PC-9 (cell line): Measurements from ENCODE around the gene SLC25A1. TPM values are rescaled to one million over a fixed set of nuclear protein-coding genes. Genes with fewer than 3 reads are reported as not detected.

ENCODE experiments used
- BruUV-seq: library from RNA; stranded (reverse); fragments of 400-500 nt; replicated peaks from 2 replicates; lab custom pipeline; 2021; lab: Mats Ljungman, UMichigan
- CTCF ChIA-PET: fragments of 300-600 bp; sonication (Branson Sonifier 250); formaldehyde crosslinking; loops from one replicate; lab custom pipeline; 2022; ENCODE audit warnings: antibody characterized with exemption; lab: Charles Lee
- POLR2A ChIA-PET: fragments of 300-600 bp; sonication (Branson Sonifier 250); formaldehyde crosslinking; loops from one replicate; lab custom pipeline; 2022; ENCODE audit warnings: antibody characterized with exemption; ENCODE audit not compliant: unreplicated experiment; lab: Charles Lee
- DNase-seq, 2 experiments: peaks; one replicate each; pipeline versions ENCODE4 v3.0.0 to v3.0.0-alpha.2; 2015 to 2022; ENCODE audit warnings: mixed read lengths in 1 of 2
- H2AFZ ChIP-seq: fragments of 200-600 bp; sonication (generic); 2 replicates; pipeline ENCODE4 v1.8.1; 2017; ENCODE audit warnings: antibody characterized with exemption
- H3F3A ChIP-seq: fragments of 200-600 bp; sonication (generic); 2 replicates; pipeline ENCODE4 v1.8.1; 2017; ENCODE audit warnings: antibody characterized with exemption, mild to moderate bottlenecking, low read depth; ENCODE audit not compliant: insufficient read depth
- H3K27ac ChIP-seq: fragments of 200-600 bp; sonication (generic); 2 replicates; pipeline ENCODE4 v1.6.1; 2016; ENCODE audit warnings: mixed run types
- H3K27me3 ChIP-seq: fragments of 200-600 bp; sonication (generic); 2 replicates; pipeline ENCODE4 v1.6.1; 2016; ENCODE audit warnings: low read depth, mixed run types; ENCODE audit not compliant: insufficient read depth
- H3K36me3 ChIP-seq: fragments of 200-600 bp; sonication (generic); 2 replicates; pipeline ENCODE4 v1.6.1; 2016; ENCODE audit warnings: low read depth, mixed run types
- H3K4me1 ChIP-seq: fragments of 200-600 bp; sonication (generic); replicated peaks from 2 replicates; pipeline ENCODE4 v1.6.1; 2016; ENCODE audit warnings: mixed run types; ENCODE audit not compliant: insufficient read depth
- H3K4me2 ChIP-seq: fragments of 200-600 bp; sonication (generic); 2 replicates; pipeline ENCODE4 v1.6.1; 2017; ENCODE audit warnings: mixed run types
- H3K4me3 ChIP-seq: fragments of 200-600 bp; sonication (generic); 2 replicates; pipeline ENCODE4 v1.6.1; 2016; ENCODE audit warnings: mixed run types
- H3K79me2 ChIP-seq: fragments of 200-600 bp; sonication (generic); 2 replicates; pipeline ENCODE4 v1.6.1; 2017; ENCODE audit warnings: low read depth, mixed run types
- H3K9me2 ChIP-seq: fragments of 200-600 bp; sonication (generic); 2 replicates; pipeline ENCODE4 v1.8.1; 2017; ENCODE audit warnings: mild to moderate bottlenecking; ENCODE audit not compliant: insufficient read depth
- H3K9me3 ChIP-seq: fragments of 200-600 bp; sonication (generic); 2 replicates; pipeline ENCODE4 v1.8.1; 2016; ENCODE audit warnings: low read depth; ENCODE audit not compliant: insufficient read depth
- H4K20me1 ChIP-seq: fragments of 200-600 bp; sonication (generic); 2 replicates; pipeline ENCODE4 v1.8.1; 2017; ENCODE audit not compliant: insufficient read depth
- EZH2 ChIP-seq: fragments of 200-600 bp; sonication (generic); IDR thresholded peaks from 2 replicates; pipeline ENCODE4 v1.8.0; 2017; ENCODE audit warnings: antibody characterized with exemption, low read depth
- intact Hi-C: fragments of 100-400 bp; cut with micrococcal nuclease; formaldehyde crosslinking; loops from one replicate; pipeline ENCODE4 v1.10.0; 2022; ENCODE audit not compliant: unreplicated experiment
- total RNA-seq: library from RNA; stranded (reverse); gene quantifications from 2 replicates; pipeline ENCODE4 v1.2.3, GENCODE V29; 2021
- TF ChIP-seq, protein P1 (sequence below): fragments of 200-600 bp; sonication (generic); conservative IDR thresholded peaks from 2 replicates; pipeline ENCODE4 v1.6.1; 2017; ENCODE audit warnings: mixed run types, antibody characterized with exemption, mild to moderate bottlenecking, moderate library complexity

SLC25A1 gene
- total RNA-seq, 1 experiment from 2014 or later, result 79.9 TPM

DNA sequence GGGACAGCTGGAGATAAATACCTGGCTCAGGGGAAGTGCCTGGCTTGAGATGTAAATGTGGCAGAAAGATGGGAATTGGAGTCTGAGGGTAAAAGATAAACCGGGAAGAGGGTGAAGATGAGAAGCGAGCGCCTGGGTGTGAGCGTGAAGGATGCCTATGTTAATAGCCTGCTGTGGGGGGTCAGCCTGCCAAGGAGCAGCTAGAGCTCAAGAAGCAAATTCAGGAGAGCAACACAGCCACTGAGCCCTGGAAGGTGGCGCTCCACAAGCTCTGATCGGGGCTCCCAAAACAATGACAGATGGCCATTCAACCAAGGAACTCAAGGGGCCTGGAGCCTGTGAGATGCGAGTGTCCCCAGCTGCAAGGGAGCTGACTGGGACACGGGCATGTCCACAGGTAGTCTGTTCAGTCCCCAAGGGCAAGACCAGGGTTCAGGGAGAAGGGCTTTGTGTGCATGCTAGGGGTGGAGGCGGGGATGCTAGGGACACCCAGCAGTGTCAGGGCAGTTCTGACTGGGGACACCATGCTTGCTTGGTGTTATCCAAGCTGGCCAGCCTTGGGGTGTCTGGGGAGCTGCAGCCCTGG, 31.2 kb downstream of the SLC25A1 start:
- CTCF ChIA-PET, result no interaction called here
- DNase-seq, result no peak
- TF ChIP-seq, protein P1, sequence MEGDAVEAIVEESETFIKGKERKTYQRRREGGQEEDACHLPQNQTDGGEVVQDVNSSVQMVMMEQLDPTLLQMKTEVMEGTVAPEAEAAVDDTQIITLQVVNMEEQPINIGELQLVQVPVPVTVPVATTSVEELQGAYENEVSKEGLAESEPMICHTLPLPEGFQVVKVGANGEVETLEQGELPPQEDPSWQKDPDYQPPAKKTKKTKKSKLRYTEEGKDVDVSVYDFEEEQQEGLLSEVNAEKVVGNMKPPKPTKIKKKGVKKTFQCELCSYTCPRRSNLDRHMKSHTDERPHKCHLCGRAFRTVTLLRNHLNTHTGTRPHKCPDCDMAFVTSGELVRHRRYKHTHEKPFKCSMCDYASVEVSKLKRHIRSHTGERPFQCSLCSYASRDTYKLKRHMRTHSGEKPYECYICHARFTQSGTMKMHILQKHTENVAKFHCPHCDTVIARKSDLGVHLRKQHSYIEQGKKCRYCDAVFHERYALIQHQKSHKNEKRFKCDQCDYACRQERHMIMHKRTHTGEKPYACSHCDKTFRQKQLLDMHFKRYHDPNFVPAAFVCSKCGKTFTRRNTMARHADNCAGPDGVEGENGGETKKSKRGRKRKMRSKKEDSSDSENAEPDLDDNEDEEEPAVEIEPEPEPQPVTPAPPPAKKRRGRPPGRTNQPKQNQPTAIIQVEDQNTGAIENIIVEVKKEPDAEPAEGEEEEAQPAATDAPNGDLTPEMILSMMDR, result no peak
- no peak for TF ChIP-seq EZH2

DNA sequence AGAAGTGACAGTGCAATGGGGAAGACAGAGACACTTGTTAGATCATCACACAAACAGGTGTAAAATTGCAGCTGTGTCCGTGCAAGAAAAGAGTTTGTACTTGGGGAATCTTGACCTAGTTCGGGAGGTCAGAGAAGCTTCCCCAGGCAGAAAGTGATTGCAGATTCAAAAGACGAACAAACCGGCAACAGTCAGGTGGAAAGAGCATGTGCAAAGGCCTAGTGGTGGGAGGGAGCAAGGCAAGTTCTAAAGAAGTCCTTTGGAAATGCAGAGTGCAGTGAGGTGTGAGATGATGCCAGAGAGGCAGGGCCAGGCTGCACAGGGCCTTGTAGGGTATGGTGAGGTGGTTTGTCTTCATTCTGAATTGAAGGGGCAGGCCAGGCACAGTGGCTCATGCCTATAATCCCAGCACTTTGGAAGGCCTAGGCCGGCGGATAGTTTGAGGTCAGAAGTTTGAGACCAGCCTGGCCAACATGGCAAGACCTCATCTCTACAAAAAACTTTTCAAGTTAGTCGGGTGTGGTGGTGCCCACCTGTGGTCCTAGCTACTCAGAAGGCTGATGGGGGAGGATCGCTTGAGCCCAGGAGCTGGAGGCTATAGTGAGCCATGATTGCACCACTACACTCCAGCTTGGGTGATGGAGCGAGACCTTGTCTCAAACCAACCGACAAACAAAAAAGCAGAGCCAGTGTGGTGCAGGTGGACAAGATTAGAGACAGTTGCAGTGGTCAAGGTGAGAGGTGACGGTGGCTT, 32.1 kb downstream of the SLC25A1 start:
- Histone ChIP-seq H3K27ac (no peak overlapping the region), H3F3A (peaks cover 4% of the 10 kb centered on the region; the same call in 1 of the 2 replicates), H3K4me1 (peaks cover 5% of the 10 kb centered on the region; the same call in 1 of the 2 replicates), H2AFZ (no peak overlapping the region), H3K9me3 (no peaks in the 10 kb centered on the region), H3K27me3 (no peaks in the 10 kb centered on the region; the same call in 1 of the 2 replicates), H3K36me3 (peaks cover 2% of the 10 kb centered on the region; the same call in 1 of the 2 replicates), H4K20me1 (no peaks in the 10 kb centered on the region), H3K4me3 (no peak overlapping the region), H3K79me2 (peaks cover 21% of the 10 kb centered on the region), H3K9me2 (no peaks in the 10 kb centered on the region), H3K4me2 (no peak overlapping the region)
- intact Hi-C loops, result no loop called here
- TF ChIP-seq, protein P1, result no peak
- no peak for TF ChIP-seq EZH2
- BruUV-seq, result no TSS peak
- CTCF ChIA-PET, result no interaction called here
- POLR2A ChIA-PET, result no interaction called here
- no peak for DNase-seq

More for the DNA sequence above, 31.2 kb downstream of the SLC25A1 start:
- no peak overlapping the region for H2AFZ ChIP-seq
- intact Hi-C loops, result no loop called here
- H3K9me2 ChIP-seq, result no peaks in the 10 kb centered on the region
- H3F3A ChIP-seq, result peaks cover under 1% of the 10 kb centered on the region; the same call in 1 of the 2 replicates
- no TSS peak for BruUV-seq
- POLR2A ChIA-PET, result no interaction called here
- H3K9me3 ChIP-seq, result no peaks in the 10 kb centered on the region
- H3K4me2 ChIP-seq, result no peak overlapping the region
- peaks cover 8% of the 10 kb centered on the region for H3K27me3 ChIP-seq
- H3K4me3 ChIP-seq, result no peak overlapping the region
- no peaks in the 10 kb centered on the region for H4K20me1 ChIP-seq
- peaks cover 21% of the 10 kb centered on the region for H3K79me2 ChIP-seq
- H3K27ac ChIP-seq, result no peak overlapping the region
- H3K4me1 ChIP-seq, result peaks cover 5% of the 10 kb centered on the region; the same call in 1 of the 2 replicates
- H3K36me3 ChIP-seq, result no peaks in the 10 kb centered on the region

DNA sequence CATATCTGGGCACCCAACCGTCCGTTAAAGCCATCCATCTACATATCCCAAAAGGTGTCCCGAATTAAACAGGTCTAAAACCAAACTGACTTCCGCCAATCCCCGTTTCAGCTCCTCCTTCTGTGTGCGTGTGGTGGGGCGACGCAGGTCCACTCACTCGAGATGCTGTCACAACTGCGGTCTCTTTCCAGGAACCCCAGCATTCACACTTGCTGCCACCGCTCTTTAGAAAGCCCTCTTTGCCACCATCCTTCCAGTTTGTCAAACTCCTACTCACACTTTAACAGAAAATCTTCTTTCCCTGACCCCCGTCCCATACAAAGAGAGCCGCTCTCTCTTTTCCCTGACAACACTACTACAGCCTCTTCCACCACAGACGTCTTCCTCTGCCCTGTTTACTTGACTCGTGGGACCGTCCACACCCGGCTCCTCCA, 34.6 kb downstream of the SLC25A1 start:
- peaks cover 4% of the 10 kb centered on the region; the same call in 1 of the 2 replicates for H3F3A ChIP-seq
- ChIA-PET CTCF (interaction anchor here (0.5 to 1.4 kb wide), 5 partner anchors 23 to 486 kb away, joined by 3 to 4 read pairs (median 3); partner anchors contain the start of gene SLC25A1), POLR2A (interaction anchor here (0.6 kb wide), 1 partner anchor 34 kb away, joined by 3 read pairs; the partner anchor contains the start of gene SLC25A1)
- H3K9me3 ChIP-seq, result no peaks in the 10 kb centered on the region
- DNase-seq, result no peak
- peaks cover 3% of the 10 kb centered on the region; the same call in 1 of the 2 replicates for H3K36me3 ChIP-seq
- H3K4me2 ChIP-seq, result peak overlapping the region; percentile 90
- peaks cover 21% of the 10 kb centered on the region for H3K79me2 ChIP-seq
- TSS peak; percentile 57 for BruUV-seq
- peak overlapping the region; percentile 98 for H3K4me3 ChIP-seq
- H4K20me1 ChIP-seq, result no peaks in the 10 kb centered on the region
- H2AFZ ChIP-seq, result peak overlapping the region; percentile 93
- intact Hi-C loops, result loop anchor here (1.0 kb wide), 1 partner anchor 486 kb away; no protein-coding TSS in a partner anchor
- no peak overlapping the region for H3K27ac ChIP-seq
- TF ChIP-seq, protein P1, result no peak
- no peak for TF ChIP-seq EZH2
- peaks cover 5% of the 10 kb centered on the region; the same call in 1 of the 2 replicates for H3K4me1 ChIP-seq
- H3K27me3 ChIP-seq, result no peaks in the 10 kb centered on the region
- no peaks in the 10 kb centered on the region for H3K9me2 ChIP-seq
